ENCODE results near the gene BNIP1. TPM values are rescaled to one million over a fixed set of nuclear protein-coding genes. Genes with fewer than 3 reads are reported as not detected.

Gene BNIP1
- total RNA-seq: 1 to 10 TPM; 4.8 to 8.6 (median 5.5) TPM

DNA sequence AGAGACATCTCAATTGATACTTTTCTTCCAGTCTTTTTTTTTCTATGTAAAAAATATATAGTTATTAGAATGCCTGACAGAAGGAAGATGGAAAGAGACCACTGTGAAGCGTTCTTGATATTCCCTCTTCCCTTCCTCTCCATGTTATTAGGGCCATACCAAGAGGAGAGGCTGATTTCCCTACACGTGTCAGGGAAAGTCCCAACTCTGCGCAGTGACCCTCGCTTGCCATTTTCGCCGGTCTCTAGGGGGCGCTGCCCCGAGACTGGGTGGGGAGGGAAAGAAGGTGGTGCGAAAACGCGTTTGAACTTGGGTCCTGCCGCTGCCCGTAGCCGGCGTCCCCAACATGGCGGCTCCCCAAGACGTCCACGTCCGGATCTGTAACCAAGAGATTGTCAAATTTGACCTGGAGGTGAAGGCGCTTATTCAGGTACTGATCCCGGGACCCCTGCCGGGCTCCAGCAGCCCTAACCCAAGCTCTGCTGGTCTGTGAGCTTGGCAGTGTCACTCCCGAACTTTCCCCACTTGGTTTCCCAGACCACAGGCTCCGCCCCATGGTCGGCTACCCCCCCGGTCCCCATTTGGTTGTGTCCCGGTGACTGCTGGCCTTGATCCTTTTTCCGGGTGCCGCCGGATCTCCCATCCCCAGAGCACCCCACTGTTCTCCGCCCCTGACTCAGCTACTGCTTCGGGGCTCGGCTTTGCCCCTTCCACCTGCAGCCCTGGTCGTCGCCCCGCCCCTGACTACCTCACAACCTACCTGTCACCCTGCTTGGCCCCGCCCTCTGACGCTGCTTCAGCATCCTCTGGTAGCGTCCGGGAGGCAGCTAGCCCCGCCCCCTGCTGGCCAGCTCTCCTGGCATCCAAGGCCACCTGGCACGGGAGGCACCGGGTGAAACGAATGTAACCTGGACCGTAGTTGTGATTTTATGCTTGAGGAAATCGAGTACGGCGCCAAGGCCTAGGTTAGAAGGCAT lies at the start of gene BNIP1:
BNIP1 (plus strand) TSS at position 332 of the 977 bp plus-strand sequence; CDS start at position 347, 15 bp downstream.
- 0 to 1% methylated on average over 48 of the region's 48 CpGs for WGBS, 2 donors
- DNase-seq (ENCODE audit: low spot score in 2 of 2): peak; percentile 90 to 98
- H3K4me3 ChIP-seq (ENCODE audit: low read depth, poor library complexity, severe bottlenecking): peak within 1 kb of the TSS; percentile 86
- no peak for TF ChIP-seq POLR2A (IDR thresholded peaks at IDR 0.05)
- peak in 1 of 3 donors; percentile 76 for TF ChIP-seq CTCF (IDR thresholded peaks at IDR 0.05)
- intact Hi-C loops (cut with DNase I; ENCODE audit: low total_unique reads): loop anchor here (10.0 kb wide), 2 partner anchors 90 to 160 kb away; partner anchors contain the start of genes ATP6V0E1 and CREBRF

- DNase-seq (ENCODE audit: low spot score in 2 of 2): no peak
- no peak overlapping the region for H3K4me3 ChIP-seq (ENCODE audit: low read depth, poor library complexity, severe bottlenecking)
- intact Hi-C loops (cut with DNase I; ENCODE audit: low total_unique reads): no loop called here
- TF ChIP-seq CTCF (IDR thresholded peaks at IDR 0.05) (no peak), POLR2A (IDR thresholded peaks at IDR 0.05) (no peak)
Measured at GRCh38 chr5:173098787-173099186, 45.5 kb upstream of the BNIP1 start.

- TF ChIP-seq POLR2A (IDR thresholded peaks at IDR 0.05): no peak
- no peak for TF ChIP-seq CTCF (IDR thresholded peaks at IDR 0.05)
- 77 to 90% methylated on average over 1 of the region's 1 CpG for WGBS, 2 donors
- intact Hi-C loops (cut with DNase I; ENCODE audit: low total_unique reads): no loop called here
Measured at GRCh38 chr5:173099461-173099860, 44.9 kb upstream of the BNIP1 start.

DNA sequence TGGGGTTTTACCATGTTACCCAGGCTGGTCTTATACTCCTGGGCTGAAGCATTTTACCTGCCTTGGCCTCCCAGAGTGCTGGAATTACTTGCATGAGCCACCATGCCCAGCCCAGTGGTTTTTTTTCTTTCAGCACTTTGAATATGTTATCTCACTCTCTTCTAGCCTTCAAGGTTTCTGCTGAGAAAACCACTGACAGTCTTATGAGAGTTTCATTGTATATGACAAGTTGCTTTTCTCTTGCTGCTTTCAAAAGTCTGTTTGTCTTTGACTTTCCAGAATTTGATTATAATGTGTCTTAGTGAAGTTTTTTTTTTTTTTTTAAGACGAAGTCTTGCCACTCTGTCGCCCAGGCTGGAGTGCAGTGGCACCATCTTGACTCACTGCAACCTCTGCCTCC lies 43.1 kb upstream of the BNIP1 start:
- no peak for DNase-seq (ENCODE audit: low spot score in 2 of 2)
- no peak overlapping the region for H3K4me3 ChIP-seq (ENCODE audit: low read depth, poor library complexity, severe bottlenecking)
- 91 to 95% methylated on average over 2 of the region's 2 CpGs for WGBS, 2 donors
- no peak for TF ChIP-seq CTCF (IDR thresholded peaks at IDR 0.05)
- no peak for TF ChIP-seq POLR2A (IDR thresholded peaks at IDR 0.05)
- intact Hi-C loops (cut with DNase I; ENCODE audit: low total_unique reads): no loop called here

More at GRCh38 chr5:173099461-173099860, 44.9 kb upstream of the BNIP1 start:
- no peak for DNase-seq (ENCODE audit: low spot score in 2 of 2)
- no peak overlapping the region for H3K4me3 ChIP-seq (ENCODE audit: low read depth, poor library complexity, severe bottlenecking)

DNA sequence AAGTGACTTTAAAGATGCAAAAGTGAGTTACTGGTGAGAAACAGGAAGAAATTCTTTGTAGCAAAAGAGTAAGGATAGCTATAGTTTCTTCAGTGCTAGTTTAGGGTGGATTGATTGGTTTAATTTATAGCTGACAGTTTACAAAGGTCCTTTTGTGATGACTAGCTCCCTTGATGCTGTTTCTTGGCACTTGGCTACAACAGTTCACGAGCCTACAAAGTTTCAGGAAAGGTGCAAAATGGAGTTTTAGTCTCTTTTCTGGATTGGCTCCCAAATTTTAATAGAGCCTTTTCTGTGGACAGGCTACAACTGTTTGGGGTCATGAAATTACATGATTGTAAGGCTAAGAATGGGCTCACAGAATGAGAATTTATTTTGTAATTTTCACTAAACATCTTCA lies 40.9 kb upstream of the BNIP1 start:
- H3K4me3 ChIP-seq (ENCODE audit: low read depth, poor library complexity, severe bottlenecking): no peak overlapping the region
- intact Hi-C loops (cut with DNase I; ENCODE audit: low total_unique reads): no loop called here
- WGBS, 2 donors: 52 to 64% methylated on average over 1 of the region's 1 CpG
- no peak for DNase-seq (ENCODE audit: low spot score in 2 of 2)
- no peak for TF ChIP-seq CTCF (IDR thresholded peaks at IDR 0.05)
- TF ChIP-seq POLR2A (IDR thresholded peaks at IDR 0.05): no peak
